Gastroesophageal sphincter (tissue), 4 donors: ENCODE measurements around the gene CEP72. TPM values are rescaled to one million over a fixed set of nuclear protein-coding genes. Genes with fewer than 3 reads are reported as not detected.

ENCODE experiments used
- ATAC-seq: fragments of 150-250 bp; one replicate; pipeline ENCODE4 v1.9.1; 2016; ENCODE audit warnings: mild to moderate bottlenecking, moderate library complexity
- H3K27ac ChIP-seq, 4 donors: fragments of 200-600 bp; sonication (generic) in 3 of 4; 1 replicate in 3 of 4; 2 replicates in 1 of 4; pipeline ENCODE4 v1.5.1; 2016 to 2019
- H3K27me3 ChIP-seq: fragments of 200-600 bp; sonication (generic); one replicate; pipeline ENCODE4 v1.5.1; 2019
- H3K36me3 ChIP-seq, 2 donors: fragments of 200-600 bp; sonication (generic); one replicate each; pipeline ENCODE4 v1.5.1; 2019; ENCODE audit warnings: control low read depth in 1 of 2
- H3K4me1 ChIP-seq, 3 donors: fragments of 200-600 bp; sonication (generic); 1 replicate in 2 of 3; 2 replicates in 1 of 3; pipeline ENCODE4 v1.5.1; 2016 to 2019; ENCODE audit warnings: control low read depth in 2 of 3
- H3K4me3 ChIP-seq, 2 donors: fragments of 200-600 bp; sonication (generic); one replicate each; pipeline ENCODE4 v1.5.1; 2019; ENCODE audit warnings: mild to moderate bottlenecking in 1 of 2, moderate library complexity in 1 of 2
- H3K9me3 ChIP-seq, 3 donors: fragments of 200-600 bp; sonication (generic); one replicate each; pipeline ENCODE4 v1.5.1; 2017 to 2019; ENCODE audit warnings: control low read depth in 2 of 3
- EP300 ChIP-seq: sonication (generic); formaldehyde crosslinking; IDR thresholded peaks from one replicate; pipeline ENCODE4 v1.6.1; 2017; ENCODE audit warnings: antibody characterized with exemption, mild to moderate bottlenecking
- POLR2A ChIP-seq, 2 donors: fragments of 450-650 bp; IDR thresholded peaks; one replicate each; pipeline ENCODE4 v1.6.1; 2017; ENCODE audit warnings: antibody characterized with exemption in 2 of 2, mild to moderate bottlenecking in 2 of 2, moderate library complexity in 1 of 2
- POLR2AphosphoS5 ChIP-seq: sonication (generic); formaldehyde crosslinking; IDR thresholded peaks from one replicate; pipeline ENCODE4 v1.6.1; 2017; ENCODE audit warnings: antibody characterized with exemption
- WGBS, 2 donors: methylation state at CpG; one replicate each; pipeline ENCODE4 v1.1.5; 2018; ENCODE audit warnings: low coverage in 1 of 2; 5-methylcytosine and 5-hydroxymethylcytosine counted together
- total RNA-seq, 4 donors: library from RNA; depleted of rRNA; stranded (reverse); fragments of >200 nt; gene quantifications; one replicate each; pipeline ENCODE4 v1.1.0, GENCODE V29; 2016
- TF ChIP-seq, protein P1 (sequence below), 4 experiments: fragments of 200-600 bp in 2 of 4; fragments of 450-650 bp in 2 of 4; sonication (generic) in 1 of 4; IDR thresholded peaks; one replicate each; pipeline ENCODE4 v1.5.1; 2017 to 2019; ENCODE audit warnings: antibody characterized with exemption in 4 of 4, mild to moderate bottlenecking in 2 of 4, moderate library complexity in 2 of 4

CEP72 gene
- total RNA-seq, 4 donors from 2014 or later: 2.1 to 8.7 (median 3.8) TPM

DNA sequence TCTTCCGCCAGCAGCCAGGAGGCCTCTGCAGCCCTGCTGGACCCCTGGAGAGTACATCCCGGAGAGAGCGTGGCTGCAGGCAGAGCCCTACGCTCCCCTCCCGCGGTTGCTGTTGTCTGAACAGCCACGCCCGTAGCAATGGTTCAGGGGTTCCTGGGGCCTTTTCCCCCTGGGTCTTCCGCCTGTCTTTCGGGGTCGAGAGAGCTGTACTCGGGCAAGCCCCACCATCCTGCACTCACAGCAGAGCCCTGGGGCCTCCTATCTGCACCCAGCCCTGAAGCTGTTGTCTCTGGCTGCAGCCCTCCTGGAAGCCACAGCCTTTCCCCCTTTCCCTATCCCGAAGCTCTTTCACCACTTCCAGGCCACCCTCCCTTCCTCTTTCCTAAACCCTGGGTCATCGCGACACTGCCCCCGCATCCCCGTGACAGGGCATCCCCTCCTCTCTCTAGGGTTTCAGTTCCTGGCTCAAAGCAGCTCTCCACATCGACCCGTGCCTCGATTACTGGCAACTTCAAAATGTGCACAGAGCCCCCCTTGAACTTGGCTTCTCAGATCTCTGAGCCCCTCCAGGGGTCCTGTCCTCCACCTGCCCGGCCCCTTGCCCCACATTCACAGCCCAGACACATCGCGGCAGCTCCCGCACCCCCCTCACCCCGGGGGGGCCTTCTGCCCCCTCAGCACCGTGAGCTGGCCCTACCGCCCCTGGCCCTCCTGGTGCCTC lies 43.9 kb upstream of the CEP72 start:
- no peak for ATAC-seq
- Histone ChIP-seq H3K4me3 (no peak overlapping the region), H3K4me1 (peaks cover 0 to 4% (median 0%) of the 10 kb centered on the region in 3 donors), H3K36me3 (no peaks in the 10 kb centered on the region), H3K27me3 (peaks cover 79% of the 10 kb centered on the region), H3K9me3 (peaks cover 0 to 4% (median 0%) of the 10 kb centered on the region in 3 donors), H3K27ac (no peak overlapping the region)
- 40 to 60% methylated on average over 10 to 11 of the region's 27 CpGs for WGBS, 2 donors
- TF ChIP-seq POLR2A (IDR thresholded peaks at IDR 0.05) (no peak), POLR2AphosphoS5 (no peak), EP300 (no peak)
- TF ChIP-seq, protein P1, sequence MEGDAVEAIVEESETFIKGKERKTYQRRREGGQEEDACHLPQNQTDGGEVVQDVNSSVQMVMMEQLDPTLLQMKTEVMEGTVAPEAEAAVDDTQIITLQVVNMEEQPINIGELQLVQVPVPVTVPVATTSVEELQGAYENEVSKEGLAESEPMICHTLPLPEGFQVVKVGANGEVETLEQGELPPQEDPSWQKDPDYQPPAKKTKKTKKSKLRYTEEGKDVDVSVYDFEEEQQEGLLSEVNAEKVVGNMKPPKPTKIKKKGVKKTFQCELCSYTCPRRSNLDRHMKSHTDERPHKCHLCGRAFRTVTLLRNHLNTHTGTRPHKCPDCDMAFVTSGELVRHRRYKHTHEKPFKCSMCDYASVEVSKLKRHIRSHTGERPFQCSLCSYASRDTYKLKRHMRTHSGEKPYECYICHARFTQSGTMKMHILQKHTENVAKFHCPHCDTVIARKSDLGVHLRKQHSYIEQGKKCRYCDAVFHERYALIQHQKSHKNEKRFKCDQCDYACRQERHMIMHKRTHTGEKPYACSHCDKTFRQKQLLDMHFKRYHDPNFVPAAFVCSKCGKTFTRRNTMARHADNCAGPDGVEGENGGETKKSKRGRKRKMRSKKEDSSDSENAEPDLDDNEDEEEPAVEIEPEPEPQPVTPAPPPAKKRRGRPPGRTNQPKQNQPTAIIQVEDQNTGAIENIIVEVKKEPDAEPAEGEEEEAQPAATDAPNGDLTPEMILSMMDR (IDR thresholded peaks at IDR 0.05): no peak

DNA sequence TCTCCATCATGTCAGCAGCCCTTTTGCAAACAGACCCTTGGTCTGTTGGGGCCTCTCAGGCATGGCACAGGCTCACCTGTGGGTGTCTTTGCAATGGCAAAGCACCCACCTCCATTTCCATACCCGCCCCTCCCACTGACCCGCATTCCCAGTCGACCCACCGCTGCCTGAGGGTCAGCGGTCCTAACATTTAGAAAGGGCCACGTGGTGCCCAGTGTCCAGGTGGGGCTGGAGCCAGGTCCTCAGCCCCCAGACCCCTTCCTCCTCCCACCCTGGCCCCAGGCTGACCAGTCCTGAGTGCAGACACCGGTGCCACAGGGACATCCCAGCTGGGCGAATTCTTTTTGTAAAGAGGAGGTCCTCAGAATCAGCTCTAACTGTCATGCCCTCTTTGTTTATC lies 43.3 kb upstream of the CEP72 start:
- WGBS, 2 donors: 60% methylated on average over 4 of the region's 8 CpGs; no CpG with 5 or more reads in 1 of the 2 donors
- Histone ChIP-seq H3K4me1 (peaks cover 0 to 4% (median 0%) of the 10 kb centered on the region in 3 donors), H3K4me3 (no peak overlapping the region), H3K36me3 (no peaks in the 10 kb centered on the region), H3K27me3 (peaks cover 85% of the 10 kb centered on the region), H3K9me3 (peaks cover 0 to 4% (median 0%) of the 10 kb centered on the region in 3 donors), H3K27ac (no peak overlapping the region)
- no peak for TF ChIP-seq EP300
- TF ChIP-seq POLR2A (IDR thresholded peaks at IDR 0.05): no peak
- TF ChIP-seq, protein P1 (IDR thresholded peaks at IDR 0.05): no peak
- no peak for TF ChIP-seq POLR2AphosphoS5
- ATAC-seq: no peak

DNA sequence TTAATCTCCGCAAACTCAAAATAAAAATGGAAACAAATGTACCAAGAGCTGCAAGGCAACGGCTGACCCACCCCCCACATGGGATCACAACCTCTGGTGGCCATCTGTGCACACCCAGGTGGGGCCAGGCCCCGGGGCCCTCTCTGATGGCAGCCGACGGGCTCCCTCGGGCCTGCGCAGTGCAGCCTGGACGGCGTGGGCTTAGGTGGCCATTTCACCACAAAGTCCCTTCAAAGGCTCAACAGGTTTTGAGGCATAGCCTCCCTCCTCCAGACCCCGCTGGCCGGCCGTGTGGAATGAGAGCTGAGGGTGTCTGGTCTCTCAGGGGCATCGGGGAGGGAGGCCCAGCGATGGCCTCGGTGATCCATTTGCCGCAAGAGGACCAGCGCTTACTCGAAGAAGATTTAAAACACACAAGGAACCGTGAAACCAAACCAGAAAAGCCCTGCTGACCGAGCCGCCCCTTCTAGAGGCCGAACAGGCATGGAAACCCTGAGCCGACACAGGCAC lies 42.7 kb upstream of the CEP72 start:
- Histone ChIP-seq H3K27ac (no peak overlapping the region), H3K27me3 (peaks cover 90% of the 10 kb centered on the region), H3K4me1 (peaks cover 0 to 4% (median 0%) of the 10 kb centered on the region in 3 donors), H3K4me3 (no peak overlapping the region), H3K9me3 (peaks cover 0 to 4% (median 0%) of the 10 kb centered on the region in 3 donors), H3K36me3 (no peaks in the 10 kb centered on the region)
- ATAC-seq: no peak
- no peak for TF ChIP-seq POLR2AphosphoS5
- TF ChIP-seq POLR2A (IDR thresholded peaks at IDR 0.05): no peak
- TF ChIP-seq EP300: no peak
- TF ChIP-seq, protein P1 (IDR thresholded peaks at IDR 0.05): no peak
- WGBS, 2 donors: 91% methylated on average over 6 of the region's 23 CpGs; no CpG with 5 or more reads in 1 of the 2 donors

DNA sequence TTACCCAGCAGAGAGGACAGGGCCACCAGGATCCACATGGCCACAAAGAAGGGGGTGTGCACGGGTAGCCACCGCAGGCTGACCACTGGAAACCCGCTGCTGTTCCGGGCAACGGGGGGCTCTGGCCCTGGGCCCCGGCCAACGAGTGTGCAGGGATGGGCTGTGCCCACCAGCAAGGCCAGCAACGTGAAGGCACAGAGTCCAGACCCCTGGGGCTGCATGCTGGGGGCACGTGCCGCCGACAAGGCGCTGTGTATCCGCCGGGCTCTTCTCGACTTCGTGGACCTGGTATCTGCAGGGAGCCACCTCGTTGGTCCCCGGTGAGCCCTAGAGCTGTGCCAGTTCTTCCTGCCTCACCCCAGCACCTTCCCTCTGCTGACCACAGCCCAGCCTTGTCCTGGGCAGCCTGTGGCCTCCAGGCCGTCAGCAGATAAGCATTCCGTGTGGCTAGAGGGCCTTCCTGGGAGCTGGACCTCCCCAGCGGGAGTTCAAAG lies 42.2 kb upstream of the CEP72 start:
- Histone ChIP-seq H3K9me3 (peaks cover 0 to 6% (median 0%) of the 10 kb centered on the region in 3 donors), H3K27me3 (peaks cover 92% of the 10 kb centered on the region), H3K36me3 (no peaks in the 10 kb centered on the region), H3K4me1 (peaks cover 0 to 4% (median 0%) of the 10 kb centered on the region in 3 donors), H3K4me3 (no peak overlapping the region), H3K27ac (no peak overlapping the region)
- no peak for ATAC-seq
- no peak for TF ChIP-seq POLR2AphosphoS5
- no peak for TF ChIP-seq POLR2A (IDR thresholded peaks at IDR 0.05)
- TF ChIP-seq, protein P1 (IDR thresholded peaks at IDR 0.05): no peak
- no peak for TF ChIP-seq EP300
- no CpG with 5 or more reads among the region's 21 CpGs for WGBS, 2 donors
